NCI-H1694 treated with DMSO at 0.1 percent for 48 hours (cell line): ENCODE results near the gene NEK5.

ENCODE experiments used
- DNase-seq: peaks from one replicate; lab custom pipeline; 2025; lab: John Stamatoyannopoulos, UW

The NEK5 gene

DNA sequence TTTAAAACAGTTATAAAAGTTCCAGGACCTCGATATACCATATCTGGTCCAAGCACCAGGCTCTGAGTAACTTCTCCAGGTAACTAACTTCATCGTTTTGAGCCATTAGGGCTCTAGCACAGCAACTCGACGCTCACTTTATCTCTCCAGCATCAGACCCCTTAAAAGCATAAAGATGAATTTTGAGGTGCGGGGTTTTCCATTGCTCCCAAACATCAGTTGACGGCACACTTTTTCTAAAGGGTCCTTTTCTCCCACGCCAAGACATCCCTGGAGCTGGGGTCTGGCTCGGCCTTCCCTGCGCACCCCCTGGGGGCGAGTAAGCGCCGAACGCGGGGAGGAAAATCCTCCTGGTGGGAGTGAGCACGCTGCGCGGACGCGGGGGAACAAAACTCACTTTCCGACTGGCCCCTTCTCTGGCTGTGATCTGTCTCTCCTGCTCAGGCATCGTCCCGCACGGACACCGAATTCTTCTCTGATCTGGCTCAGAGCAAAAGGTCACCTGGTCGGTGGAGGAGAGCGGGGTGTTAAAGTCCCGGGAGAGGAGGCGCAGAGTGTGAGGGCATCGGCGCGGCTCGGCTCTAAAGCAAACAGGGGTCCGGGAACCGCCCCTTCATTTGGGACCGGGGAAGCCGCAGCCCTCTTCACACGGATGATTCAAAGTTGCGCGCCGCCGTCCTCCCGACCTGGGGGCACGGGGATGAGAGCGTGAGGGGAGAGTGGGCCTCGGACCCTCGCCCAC lies 117.8 kb downstream of the NEK5 start, which contains the start of gene ATP7B:
Gene ATP7B, minus strand, starts transcription at position 561 of the 742 bp plus-strand sequence. Its CDS starts 113 bp downstream, at position 448.
- no peak for DNase-seq

DNA sequence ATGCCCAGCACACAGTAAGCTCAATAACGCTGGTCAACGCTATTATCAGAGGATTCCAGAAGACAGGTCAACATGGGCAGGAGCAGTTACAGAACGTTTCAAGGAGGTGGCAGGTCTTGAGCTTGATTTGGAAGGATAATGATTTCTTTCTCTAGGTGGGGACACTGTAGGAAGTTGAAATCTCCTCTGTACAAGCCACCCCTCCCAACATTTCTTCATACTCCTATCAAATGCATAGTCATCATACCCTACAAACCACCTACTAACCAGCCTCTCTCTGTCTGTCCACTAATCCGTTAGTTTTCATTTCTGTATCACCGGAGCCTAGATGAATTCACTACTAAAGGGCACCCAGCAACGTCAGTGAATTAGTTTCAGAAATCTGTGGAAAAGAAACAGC lies 118.9 kb downstream of the NEK5 start:
- DNase-seq = no peak

DNA sequence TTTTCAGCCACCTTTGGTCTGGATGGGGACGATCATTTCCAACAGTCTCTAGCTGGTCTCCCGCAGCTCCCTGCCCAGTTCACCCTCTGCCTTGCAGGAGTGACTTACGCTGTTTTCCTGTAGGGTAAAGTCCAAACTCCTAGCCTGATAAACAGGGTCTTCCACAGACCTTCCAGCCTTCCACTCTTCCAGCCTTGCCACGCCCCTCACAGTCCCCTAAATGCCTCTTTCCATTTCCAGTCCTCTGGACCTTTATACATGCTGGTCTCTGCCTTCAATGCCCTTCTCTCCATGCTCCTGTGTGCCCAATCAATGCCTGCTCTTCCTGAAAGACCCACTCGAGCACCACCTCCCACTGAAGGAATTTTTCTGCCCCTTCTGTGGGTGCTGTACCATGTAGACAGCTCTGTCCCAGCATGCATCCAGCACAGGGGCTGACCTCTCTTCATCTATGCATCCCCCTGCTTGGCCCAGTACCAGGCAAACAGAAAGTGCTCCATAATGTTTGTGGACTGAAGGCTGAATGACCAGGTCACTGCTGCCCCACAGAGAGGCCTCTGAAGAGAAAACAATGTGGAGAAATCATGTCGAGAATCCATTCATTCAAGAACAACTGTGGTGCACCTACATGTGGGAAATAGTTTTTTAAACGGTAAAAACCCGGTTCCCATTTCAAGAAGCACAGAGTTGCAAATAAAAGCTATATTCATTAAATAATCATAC lies 122.2 kb downstream of the NEK5 start:
- DNase-seq = no peak

DNA sequence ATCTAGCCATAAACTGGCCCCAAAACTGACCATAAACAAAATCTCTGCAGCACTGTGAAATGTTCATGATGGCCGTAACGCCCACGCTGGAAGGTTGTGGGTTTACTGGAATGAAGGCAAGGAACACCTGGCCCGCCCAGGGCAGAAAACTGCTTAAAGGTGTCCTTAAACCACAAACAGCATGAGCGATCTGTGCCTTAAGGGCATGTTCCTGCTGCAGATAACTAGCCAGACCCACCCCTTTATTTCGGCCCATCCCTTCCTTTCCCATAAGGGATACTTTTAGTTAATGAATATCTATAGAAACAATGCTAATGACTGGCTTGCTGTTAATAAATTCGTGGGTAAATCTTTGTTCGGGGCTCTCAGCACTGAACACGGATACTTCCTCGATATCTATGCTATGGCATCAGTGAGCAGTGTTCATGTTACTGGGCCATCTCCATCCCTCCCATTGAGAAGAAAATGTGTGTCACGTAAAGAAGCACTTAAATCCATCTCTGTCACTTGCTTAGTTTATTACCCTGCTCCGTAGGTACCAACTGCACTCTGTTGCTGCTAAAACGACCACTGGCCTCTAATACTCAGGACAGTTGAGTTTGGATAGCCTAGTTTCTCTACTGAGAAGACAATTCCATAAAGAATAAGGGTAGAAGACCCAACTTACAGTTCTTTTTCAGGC lies 122.9 kb downstream of the NEK5 start:
- no peak for DNase-seq

DNA sequence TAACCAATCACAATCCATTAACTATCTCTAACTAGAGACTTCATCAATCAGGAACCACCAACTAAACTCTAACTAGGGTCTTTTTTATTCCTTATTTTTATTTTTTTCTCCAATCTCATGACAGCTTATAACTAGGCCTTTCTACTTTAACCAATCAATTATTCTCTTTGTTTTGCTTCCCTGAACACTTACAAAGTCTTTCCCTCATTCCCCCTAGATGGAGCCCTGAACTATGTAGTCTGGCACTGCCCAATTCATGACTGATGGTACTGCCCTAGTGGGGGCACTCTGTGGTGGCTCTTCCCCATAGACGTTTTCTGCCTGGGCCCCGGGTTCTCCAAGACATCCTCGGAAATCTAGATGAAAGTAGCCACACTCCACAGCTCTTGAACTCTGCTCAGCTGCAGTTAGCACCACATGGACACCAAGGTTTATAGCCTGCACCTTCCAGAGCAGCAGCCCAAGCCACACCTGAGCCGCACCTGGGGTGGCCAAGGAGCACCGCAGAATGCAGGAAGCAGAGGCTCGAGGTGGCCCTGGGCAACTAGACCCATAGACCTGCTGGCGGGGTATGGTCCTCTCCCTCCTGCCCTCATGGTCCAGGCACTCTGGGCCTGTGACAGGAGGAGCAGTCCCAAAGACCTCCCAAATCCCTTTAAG lies 124.2 kb downstream of the NEK5 start:
- DNase-seq = no peak

DNA sequence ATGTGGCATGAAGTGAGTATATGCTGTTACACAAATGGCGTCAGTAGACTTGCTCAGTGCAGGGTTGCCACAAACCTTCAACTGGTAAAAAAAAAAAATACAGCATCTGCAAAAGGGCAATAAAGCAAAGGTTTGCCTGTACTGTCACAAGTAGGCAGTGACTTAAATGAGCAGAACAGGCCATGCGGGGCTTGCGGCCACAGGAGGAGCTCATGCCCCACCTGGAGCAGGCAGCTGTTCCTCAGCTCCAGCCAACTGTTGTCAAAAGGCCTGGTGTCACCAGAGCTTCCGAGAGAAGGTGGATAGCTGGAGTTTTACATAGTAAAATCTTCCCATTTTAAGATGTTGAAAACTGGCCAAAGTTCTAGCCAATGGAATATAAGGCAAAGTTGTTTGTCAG lies 125.3 kb downstream of the NEK5 start:
- peak; percentile 26 for DNase-seq

DNA sequence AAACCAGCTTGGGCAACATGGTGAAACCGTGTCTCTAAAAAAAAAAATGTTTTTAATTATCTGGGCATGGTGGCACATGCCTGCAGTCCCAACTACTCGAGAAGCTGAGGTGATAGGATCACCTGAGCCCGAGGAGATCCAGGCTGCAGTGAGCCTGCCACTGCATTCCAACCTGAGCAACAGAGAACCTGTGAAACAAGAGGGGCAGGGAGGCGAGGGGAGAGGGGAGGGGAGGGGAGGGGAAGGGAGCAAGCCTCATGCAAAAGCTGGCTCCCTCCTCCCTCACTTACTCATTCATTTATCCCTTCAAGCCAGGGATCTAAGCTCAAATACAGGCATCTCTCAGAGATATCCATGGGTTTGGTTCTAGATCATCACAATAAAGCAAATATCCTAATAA lies 126.5 kb downstream of the NEK5 start:
- no peak for DNase-seq

DNA sequence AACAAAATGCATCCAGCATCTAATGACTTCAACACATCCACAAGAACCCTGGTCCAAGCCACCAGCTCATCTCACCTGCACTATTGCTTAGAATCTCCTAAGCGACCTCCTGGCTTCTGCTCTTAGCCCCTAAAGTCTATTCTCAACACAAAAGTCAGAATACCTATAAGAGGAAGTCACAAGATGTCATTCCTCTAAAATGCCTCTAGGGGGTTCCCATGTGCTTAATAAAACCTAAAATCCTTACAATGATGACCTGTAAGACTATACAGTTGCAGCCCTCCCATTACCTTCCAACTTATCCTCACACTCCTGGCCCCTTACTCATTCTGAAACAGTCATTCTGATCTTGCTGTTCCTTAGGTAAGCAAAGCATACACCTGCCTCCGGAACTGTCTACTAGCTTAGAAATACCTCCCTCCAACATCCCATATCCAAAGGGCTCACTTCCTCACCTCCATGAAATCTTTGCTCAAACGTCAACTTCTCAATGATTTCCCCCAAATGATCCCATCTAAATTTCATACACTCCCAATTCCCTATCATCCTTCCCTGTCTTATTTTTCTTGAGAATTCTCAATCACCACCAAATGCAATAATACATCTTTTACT lies 127.6 kb downstream of the NEK5 start:
- DNase-seq = peak; percentile 63

DNA sequence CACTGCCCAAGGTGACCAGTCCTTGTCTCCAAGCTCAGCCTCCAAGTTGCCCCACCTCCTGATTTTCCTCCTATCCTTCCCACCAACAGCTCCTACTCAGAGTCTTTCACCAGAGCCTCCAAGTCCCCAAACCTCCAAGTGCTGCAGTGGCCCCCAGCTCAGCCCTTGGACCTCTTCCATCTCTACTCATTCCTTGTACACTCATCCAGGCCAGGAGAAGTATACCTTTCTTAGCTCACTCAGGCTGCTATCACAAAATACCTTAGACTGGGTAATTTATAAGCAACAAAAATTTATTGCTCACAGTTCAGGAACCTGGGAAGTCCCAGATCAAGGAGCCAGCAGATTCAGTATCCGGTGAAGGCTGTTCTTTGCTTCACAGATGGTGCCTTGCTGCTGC lies 129.0 kb downstream of the NEK5 start:
- no peak for DNase-seq

DNA sequence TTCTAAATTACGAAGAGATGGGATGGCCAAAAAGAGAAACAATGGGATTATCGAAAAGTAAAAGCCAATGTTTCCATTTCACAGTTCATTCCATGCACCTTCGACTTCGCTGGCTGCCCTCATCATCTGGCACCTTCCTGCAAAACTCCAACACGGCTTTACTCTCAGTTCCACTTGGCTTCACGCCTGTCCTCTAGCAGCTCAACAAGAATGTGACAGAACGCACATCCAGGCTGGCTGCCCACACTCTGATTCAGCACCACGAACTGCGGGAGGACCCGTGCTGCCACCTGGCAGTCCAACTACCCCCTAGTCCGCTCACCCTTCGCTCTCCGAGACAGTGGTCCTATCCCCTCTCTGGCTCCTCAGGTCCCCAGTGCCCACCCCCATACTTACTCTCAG lies 129.4 kb downstream of the NEK5 start:
- DNase-seq = no peak

DNA sequence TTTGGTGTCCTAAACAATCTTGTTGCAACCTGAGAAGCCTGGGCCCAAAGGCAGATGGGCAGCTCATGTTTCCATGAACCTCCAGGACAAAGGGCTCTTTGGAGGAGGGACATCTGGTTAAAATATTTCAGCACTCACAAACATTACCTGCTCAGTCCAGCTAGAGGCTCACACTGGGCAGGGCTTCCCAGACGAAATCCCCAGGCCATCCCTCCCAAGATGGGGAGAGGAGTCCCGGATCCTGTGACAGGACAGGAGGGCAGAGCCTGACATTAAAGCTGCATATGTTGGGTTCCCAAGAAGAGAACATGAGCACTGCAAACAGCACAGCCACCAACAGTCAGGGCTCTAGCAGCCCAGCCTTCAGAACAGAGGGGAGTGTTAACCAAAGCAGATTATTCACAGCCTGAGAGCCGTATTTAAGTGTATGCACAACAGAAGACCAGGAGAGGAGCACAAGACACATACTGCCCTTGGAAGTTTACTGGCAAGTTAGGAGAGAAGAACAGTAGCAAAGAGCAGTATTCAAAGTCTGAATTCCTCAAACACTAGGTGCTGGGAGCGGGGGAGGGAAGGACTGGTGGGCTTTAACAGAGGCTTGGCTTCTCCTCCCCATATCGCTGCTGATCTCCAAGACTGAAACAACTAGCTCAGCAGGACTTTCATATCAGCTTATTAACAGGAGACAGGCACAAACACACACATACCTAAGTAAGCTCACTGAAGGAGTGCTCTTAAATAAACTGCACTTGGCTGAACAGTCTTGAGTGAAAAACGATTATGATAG lies 130.0 kb downstream of the NEK5 start:
- no peak for DNase-seq

DNA sequence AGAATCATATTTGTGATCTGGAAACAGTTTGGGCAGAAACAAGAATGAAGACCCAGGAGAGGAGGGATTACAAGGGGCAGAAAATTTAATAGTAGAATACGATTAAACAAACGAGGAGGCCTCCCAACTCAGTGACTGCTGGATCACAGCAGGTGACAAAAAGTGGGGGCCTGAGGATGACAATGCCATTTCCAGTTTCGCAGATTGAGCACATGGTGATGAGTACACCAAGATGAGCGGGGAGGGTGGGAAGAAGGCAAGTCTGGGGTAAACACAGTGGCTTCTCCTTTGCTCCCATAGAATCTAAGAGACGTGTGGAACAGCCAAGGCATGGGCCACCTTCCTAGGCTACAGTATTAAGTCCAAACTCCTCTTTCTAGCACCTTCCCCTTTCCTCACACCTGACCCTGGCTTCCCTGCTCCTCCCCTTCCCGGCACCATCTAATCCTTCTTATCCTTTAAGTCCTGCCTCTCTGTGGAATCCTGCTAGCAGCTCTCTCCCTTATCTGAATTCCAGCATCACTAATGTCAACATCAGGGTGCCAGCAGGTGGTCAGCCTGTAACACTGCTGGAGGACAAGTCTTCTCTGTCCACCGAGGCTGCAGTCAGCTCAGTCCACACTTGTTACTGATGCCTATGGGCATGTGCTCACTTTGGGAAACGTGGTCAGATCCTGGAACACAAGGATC lies 131.1 kb downstream of the NEK5 start:
- DNase-seq = no peak

DNA sequence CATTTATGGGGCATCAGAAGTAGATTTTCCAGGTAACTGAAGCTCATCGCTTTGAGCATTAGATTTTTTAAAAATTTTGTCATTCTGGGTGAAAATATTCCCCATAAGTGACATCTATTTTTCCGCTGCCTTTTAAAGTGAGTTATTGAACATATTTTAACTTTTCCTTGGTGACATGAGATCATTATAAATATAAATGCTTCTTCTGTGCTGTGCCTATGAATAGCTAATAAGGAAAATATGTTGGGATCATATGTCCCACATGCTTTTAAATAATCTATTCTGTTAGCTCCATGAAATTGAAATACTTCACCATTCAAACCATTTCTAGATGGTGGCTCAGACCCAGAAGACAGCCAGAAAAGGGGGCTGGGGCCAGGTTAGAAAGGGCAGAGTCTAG lies 131.7 kb downstream of the NEK5 start:
- no peak for DNase-seq

DNA sequence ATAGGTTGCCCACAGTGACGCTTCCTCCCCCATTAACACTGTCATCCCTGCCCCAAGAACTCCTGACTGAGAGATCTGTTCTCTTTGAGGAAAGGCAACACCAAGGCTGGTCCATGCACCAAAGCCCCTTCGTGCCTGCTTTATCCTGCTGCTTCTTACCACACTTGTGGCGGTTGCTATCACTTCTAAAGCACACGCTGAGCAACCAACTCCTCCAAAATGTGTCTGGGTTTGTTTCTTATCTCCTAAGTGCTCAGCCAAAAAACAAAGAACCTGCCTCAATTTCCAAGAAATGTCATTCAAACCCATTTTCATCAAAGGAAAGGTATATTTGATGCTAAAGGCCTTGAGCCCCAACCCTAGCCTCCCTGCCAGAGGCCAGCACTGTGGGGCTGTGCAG lies 132.2 kb downstream of the NEK5 start:
- no peak for DNase-seq

DNA sequence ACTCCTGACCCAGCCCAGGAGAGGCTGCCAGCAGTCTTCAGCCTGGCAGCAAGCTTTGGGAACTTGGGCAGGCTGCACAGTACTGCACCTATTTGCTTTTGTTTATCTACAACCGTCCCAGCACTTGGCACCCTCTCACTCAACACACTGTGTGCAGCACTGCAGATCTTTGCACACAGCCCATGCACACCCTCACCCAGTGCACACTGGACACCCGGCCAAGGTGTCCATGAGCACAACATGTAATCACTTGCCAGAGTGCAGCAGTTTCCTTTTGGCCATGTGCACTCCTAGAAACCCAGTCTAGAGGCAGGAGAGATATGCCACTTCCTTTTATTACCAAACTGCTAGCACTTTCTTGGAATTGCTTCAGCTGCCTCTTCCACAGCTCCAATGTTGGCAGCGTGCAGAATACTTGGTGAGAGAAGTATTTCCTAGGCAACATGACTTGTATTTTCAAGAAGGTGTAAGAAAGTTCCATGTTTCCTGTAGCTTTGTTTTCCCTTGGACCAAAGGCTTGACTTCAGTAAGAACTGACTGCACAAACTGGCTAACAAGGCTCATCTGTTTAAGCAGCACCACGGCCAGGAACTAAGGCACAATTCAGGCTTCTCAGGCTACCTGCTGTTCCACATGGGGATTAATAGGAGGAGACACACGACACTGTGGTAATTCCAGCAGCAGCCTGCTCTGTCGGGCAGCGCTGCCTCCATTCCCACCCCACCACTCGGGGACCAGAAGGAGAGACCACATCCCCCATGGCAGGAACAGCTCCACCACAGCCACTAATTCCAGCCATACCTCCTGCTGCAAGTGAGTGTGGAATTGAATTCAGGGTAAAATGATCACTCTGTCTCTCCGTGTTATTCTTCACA lies 133.0 kb downstream of the NEK5 start:
- no peak for DNase-seq

DNA sequence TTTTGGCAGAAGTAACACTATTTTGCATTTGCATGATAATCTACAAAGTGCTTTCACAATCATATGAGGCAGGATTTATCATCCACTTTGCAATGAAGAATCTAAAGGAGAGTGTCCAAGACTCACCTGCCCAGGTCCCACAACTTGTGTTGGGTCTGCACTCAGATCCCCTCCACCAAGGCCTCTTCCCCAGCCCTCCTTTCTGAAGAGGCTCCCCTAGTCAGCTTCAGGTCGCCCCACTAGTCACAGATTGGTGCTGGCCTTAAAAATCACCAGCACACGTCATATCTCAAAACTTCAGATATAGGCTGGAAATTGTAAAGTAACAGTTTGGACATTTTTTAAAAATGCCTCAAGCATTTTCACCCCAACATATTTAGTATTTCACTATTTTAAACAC lies 135.2 kb downstream of the NEK5 start:
- DNase-seq = no peak

DNA sequence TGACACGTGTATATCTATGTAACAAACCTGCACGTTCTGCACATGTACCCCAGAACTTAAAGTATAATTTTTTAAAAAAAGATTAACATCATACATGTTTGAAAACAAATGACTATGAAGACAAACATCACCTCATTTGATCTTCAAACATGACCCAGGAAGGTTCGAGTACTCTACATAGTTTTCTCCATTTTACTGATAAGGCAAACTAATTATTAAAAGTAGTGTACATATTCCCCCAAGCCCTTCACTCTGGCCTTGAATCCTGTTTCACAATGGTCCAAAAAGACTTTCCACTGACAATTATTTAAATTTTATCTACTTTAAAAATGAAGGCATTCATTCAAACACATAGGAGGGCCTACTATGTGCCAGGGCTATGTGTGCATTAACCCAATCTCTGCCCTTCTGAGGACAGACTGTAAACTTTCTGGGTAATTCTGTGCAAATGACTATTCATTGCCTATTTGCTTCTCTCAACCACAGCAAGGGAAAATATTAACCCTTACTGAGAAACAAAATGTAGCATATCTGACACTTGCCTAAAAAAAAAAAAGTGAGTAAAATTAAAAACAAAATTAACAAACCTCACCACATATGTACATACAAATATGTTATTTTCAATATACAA lies 139.8 kb downstream of the NEK5 start:
- DNase-seq = no peak
